ENCODE results near the gene MIXL1. TPM values are rescaled to one million over a fixed set of nuclear protein-coding genes. Genes with fewer than 3 reads are reported as not detected.
A peak's percentile ranks its signal among the peaks of the same experiment; 100 is the strongest.

The MIXL1 gene
- total RNA-seq, 1 experiment from 2014 or later: not detected

DNA sequence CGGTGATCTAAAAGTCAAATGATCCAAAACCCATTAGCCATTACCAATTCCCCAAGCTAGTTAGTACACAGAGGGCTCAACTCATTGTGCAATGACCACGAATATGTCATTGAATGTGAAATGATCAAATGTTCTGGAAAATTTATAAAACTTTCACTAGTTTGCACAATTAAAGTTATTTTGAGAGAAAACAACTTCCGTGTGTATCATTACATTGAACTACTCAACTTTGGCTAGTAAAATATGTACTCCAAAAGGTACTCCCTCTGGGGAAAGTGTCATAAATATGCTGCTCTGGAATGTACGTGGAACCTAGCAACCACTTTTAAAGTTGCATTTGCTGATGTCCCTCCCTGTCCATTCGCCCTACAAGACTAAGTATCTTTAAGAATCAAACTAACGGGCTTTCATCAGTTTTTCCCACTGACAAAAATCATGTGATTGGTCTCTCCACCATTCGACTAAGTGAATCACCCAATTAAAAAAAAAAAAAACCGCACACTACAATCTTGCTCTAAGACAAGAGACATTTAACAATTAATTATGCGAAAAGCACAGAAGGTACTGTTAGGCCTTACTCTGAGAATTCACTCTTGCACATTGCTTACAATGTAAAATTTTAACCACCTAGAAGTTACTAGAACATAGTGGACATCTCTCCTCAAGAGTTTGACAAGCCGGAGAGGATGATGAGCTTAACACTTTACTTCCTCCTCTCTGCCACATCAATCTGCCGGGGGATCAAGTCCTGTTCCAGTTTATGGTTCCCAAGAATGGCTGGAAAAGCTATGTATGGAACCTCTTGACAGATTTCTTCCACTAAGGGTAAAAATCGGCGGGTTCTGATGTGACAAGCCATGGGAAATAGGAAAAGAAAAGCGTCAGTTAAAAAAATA lies 38.1 kb upstream of the MIXL1 start:
- Histone ChIP-seq H3K27ac (ENCODE audit: low read depth, low read length) (peak overlapping the region; percentile 91; the same call in 1 of the 2 replicates), H3K4me1 (ENCODE audit: control insufficient read depth in 1 of 2, insufficient read depth in 2 of 2, low read length in 2 of 2) (peaks cover 20 to 38% of the 10 kb centered on the region in 2 experiments), H3K9ac (ENCODE audit: low read length) (peak overlapping the region; percentile 78), H3K4me2 (ENCODE audit: low read length) (peak overlapping the region; percentile 97), H3K79me2 (ENCODE audit: insufficient read depth, low read length) (peaks cover 56% of the 10 kb centered on the region), H4K20me1 (ENCODE audit: insufficient read depth) (peaks cover 3% of the 10 kb centered on the region; the same call in 1 of the 2 replicates), H3K9me3 (ENCODE audit: control insufficient read depth in 1 of 2, insufficient read depth in 1 of 2, low read depth in 1 of 2, low read length in 2 of 2) (no peaks in the 10 kb centered on the region), H3K9me2 (ENCODE audit: insufficient read depth) (no peaks in the 10 kb centered on the region), H3K27me3 (ENCODE audit: insufficient read depth, low read length) (no peaks in the 10 kb centered on the region), H2AFZ (ENCODE audit: low read depth, low read length, poor library complexity, severe bottlenecking) (no peak overlapping the region), H3K4me3 (replicated peaks in 1 of 2; ENCODE audit: low read depth in 1 of 2, low read length in 2 of 2) (peak overlapping the region; percentile 90 to 98), H3K36me3 (ENCODE audit: control insufficient read depth in 1 of 2, insufficient read depth in 2 of 2, low read length in 2 of 2) (peaks cover 0 to 5% of the 10 kb centered on the region in 2 experiments; a peak in 1 of 4 replicates)
- intact Hi-C loops (cut with micrococcal nuclease): no loop called here
- TF ChIP-seq YY1 (IDR thresholded peaks at IDR 0.05; ENCODE audit: extremely low read depth, insufficient replicate concordance, low read depth, low read length) (no peak), TCF7L2 (IDR thresholded peaks at IDR 0.05; ENCODE audit: borderline replicate concordance, extremely low read depth, insufficient read depth, insufficient read length) (no peak)
- TF ChIP-seq, protein P1, sequence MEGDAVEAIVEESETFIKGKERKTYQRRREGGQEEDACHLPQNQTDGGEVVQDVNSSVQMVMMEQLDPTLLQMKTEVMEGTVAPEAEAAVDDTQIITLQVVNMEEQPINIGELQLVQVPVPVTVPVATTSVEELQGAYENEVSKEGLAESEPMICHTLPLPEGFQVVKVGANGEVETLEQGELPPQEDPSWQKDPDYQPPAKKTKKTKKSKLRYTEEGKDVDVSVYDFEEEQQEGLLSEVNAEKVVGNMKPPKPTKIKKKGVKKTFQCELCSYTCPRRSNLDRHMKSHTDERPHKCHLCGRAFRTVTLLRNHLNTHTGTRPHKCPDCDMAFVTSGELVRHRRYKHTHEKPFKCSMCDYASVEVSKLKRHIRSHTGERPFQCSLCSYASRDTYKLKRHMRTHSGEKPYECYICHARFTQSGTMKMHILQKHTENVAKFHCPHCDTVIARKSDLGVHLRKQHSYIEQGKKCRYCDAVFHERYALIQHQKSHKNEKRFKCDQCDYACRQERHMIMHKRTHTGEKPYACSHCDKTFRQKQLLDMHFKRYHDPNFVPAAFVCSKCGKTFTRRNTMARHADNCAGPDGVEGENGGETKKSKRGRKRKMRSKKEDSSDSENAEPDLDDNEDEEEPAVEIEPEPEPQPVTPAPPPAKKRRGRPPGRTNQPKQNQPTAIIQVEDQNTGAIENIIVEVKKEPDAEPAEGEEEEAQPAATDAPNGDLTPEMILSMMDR (IDR thresholded peaks at IDR 0.05 in 2 of 3, conservative IDR thresholded peaks at IDR 0.05 in 1 of 3; ENCODE audit: borderline replicate concordance in 1 of 3, insufficient read depth in 1 of 3, low read depth in 2 of 3, low read length in 2 of 3): no peak
- TF ChIP-seq, protein P2, sequence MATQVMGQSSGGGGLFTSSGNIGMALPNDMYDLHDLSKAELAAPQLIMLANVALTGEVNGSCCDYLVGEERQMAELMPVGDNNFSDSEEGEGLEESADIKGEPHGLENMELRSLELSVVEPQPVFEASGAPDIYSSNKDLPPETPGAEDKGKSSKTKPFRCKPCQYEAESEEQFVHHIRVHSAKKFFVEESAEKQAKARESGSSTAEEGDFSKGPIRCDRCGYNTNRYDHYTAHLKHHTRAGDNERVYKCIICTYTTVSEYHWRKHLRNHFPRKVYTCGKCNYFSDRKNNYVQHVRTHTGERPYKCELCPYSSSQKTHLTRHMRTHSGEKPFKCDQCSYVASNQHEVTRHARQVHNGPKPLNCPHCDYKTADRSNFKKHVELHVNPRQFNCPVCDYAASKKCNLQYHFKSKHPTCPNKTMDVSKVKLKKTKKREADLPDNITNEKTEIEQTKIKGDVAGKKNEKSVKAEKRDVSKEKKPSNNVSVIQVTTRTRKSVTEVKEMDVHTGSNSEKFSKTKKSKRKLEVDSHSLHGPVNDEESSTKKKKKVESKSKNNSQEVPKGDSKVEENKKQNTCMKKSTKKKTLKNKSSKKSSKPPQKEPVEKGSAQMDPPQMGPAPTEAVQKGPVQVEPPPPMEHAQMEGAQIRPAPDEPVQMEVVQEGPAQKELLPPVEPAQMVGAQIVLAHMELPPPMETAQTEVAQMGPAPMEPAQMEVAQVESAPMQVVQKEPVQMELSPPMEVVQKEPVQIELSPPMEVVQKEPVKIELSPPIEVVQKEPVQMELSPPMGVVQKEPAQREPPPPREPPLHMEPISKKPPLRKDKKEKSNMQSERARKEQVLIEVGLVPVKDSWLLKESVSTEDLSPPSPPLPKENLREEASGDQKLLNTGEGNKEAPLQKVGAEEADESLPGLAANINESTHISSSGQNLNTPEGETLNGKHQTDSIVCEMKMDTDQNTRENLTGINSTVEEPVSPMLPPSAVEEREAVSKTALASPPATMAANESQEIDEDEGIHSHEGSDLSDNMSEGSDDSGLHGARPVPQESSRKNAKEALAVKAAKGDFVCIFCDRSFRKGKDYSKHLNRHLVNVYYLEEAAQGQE (IDR thresholded peaks at IDR 0.05; ENCODE audit: low read depth): no peak
- TF ChIP-seq, protein P3, sequence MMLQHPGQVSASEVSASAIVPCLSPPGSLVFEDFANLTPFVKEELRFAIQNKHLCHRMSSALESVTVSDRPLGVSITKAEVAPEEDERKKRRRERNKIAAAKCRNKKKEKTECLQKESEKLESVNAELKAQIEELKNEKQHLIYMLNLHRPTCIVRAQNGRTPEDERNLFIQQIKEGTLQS (IDR thresholded peaks at IDR 0.05): no peak
- DNase-seq (ENCODE audit: low read depth, low spot score): no peak
- ChIA-PET RAD21 (ENCODE audit: low non-redundant PET in 1 of 2, low total read pairs in 2 of 2, uncharacterized antibody in 2 of 2, unreplicated experiment in 2 of 2) (no interaction called here), CTCF (interaction anchor here (1.9 to 2.1 kb wide), 2 partner anchors 11 to 60 kb away, joined by 8 to 9 read pairs; no protein-coding TSS in a partner anchor), POLR2A (no interaction called here)
- ATAC-seq: no peak
- BruUV-seq (replicated peaks): TSS peak; percentile 65

Measured in HCT116 (cell line).